AG10803 (cell line): ENCODE results near the gene WDR13.
"Not testable (repeated sequence)": the region's sequence is repeated elsewhere in the genome, so short reads cannot be mapped to it uniquely, and the experiment has no call there.

Source experiments
- DNase-seq: peaks from one replicate; pipeline ENCODE4 v3.0.0; 2010; ENCODE audit warnings: low read depth
- H3K4me3 ChIP-seq: 2 replicates; pipeline ENCODE4 v1.5.1; 2011; ENCODE audit warnings: mild to moderate bottlenecking, low read length, control low read depth
- TF ChIP-seq, protein P1 (sequence below): conservative IDR thresholded peaks from 2 replicates; pipeline ENCODE4 v1.5.1; 2011; ENCODE audit warnings: mild to moderate bottlenecking, low read length, control low read depth, inconsistent platforms

The WDR13 gene

DNA sequence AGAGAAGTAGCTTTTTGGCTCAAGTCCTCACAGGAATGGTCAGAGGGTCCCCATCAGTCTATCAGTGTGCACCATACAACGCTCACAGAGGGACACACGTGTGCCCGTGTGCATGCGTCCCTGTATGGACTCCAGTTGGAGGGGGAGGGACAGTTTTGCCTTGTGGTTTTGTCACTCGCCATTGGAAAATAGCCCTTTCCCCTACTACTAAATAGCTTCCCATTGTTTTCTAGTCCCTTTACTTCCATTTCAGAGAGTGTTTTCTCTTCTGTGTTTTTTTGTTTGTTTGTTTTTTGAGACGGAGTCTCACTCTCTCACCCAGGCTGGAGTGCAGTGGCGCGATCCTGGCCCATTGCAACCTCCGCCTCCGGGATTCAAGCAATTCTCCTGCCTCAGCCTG, 34.9 kb downstream of the WDR13 start:
- DNase-seq, result no peak
- H3K4me3 ChIP-seq, result no peak overlapping the region
- TF ChIP-seq, protein P1, sequence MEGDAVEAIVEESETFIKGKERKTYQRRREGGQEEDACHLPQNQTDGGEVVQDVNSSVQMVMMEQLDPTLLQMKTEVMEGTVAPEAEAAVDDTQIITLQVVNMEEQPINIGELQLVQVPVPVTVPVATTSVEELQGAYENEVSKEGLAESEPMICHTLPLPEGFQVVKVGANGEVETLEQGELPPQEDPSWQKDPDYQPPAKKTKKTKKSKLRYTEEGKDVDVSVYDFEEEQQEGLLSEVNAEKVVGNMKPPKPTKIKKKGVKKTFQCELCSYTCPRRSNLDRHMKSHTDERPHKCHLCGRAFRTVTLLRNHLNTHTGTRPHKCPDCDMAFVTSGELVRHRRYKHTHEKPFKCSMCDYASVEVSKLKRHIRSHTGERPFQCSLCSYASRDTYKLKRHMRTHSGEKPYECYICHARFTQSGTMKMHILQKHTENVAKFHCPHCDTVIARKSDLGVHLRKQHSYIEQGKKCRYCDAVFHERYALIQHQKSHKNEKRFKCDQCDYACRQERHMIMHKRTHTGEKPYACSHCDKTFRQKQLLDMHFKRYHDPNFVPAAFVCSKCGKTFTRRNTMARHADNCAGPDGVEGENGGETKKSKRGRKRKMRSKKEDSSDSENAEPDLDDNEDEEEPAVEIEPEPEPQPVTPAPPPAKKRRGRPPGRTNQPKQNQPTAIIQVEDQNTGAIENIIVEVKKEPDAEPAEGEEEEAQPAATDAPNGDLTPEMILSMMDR, result no peak

DNA sequence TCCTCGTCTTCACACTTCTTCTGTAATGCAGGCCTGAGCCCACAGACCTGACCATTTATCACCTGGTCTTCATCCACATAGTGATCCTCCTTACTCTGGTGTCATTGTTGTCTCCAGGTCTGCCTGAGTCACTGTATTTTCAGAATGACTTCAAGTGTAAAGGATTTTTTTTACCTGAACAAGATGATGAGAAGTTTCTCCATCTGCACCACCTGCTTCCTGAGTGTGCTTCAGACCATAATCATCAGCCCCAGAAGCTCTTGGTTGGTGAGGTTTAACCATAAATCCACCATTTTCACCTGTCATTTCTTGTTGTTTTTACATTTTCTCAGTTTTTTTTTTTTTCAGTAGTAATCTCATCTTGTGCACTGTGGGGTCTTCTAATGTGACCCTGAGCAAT, 39.0 kb downstream of the WDR13 start:
- DNase-seq, result no peak
- TF ChIP-seq, protein P1, result no peak
- H3K4me3 ChIP-seq, result no peak overlapping the region

DNA sequence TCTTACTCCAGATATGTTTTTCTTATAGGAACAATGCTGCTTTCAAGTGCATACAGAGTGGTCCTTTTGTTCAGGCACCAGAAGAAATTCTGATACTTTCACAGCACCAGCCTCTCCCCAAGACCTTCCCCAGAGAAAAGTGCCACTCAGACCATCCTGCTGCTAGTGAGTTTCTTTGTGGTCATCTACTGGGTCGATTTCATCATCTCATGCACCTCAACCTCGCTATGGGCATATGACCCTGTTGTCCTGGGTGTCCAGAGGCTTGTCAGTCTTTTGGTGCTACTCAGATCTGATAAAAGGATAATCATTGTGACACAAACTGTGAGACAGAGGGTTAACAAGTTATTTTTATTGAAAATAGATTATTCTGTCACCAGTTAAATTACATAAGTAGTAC, 39.5 kb downstream of the WDR13 start:
- H3K4me3 ChIP-seq, result no peak overlapping the region
- DNase-seq, result no peak
- TF ChIP-seq, protein P1, result no peak

DNA sequence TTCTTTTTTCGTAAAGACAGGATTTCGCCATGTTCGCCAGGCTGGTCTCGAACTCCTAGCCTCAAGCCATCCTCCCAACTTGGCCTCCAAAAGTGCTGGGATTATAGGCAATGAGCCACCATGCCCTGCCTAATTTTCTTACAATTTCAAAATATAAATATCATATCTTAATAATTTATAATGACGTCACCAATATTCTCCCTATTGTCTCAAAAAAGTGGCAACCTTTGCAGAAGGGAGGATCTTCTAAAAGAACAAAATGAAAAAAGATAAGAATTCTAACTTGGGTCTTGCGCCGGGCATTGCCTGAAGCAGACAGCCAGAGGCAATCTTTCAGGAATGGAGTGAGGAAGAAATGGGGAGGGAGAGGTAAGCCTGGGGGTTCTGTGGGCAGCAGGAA, 48.4 kb downstream of the WDR13 start:
- H3K4me3 ChIP-seq, result no peak overlapping the region
- TF ChIP-seq, protein P1, result no peak
- DNase-seq, result no peak

DNA sequence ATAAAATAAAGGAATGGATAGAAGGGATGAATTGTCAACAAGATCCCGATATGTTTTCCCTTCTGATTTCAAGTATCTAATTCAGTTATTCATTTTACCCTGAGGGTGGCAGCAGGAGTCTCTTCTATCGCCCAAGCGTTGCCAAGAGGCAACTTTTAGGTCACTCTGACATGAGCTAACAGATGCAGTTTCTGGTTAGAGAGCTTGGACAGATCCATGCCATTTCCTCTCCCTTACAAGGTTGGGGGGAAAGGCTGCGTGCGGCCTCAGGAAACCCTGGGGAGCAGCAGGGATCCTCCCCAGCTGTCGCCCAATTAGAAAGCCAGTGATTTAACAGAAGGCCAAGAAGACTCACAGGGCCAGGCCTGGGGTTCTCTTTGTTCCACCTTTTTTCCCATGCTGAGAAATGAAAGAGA, 51.1 kb downstream of the WDR13 start:
- DNase-seq, result peak; percentile 65
- H3K4me3 ChIP-seq, result no peak overlapping the region
- TF ChIP-seq, protein P1, result peak; percentile 48

DNA sequence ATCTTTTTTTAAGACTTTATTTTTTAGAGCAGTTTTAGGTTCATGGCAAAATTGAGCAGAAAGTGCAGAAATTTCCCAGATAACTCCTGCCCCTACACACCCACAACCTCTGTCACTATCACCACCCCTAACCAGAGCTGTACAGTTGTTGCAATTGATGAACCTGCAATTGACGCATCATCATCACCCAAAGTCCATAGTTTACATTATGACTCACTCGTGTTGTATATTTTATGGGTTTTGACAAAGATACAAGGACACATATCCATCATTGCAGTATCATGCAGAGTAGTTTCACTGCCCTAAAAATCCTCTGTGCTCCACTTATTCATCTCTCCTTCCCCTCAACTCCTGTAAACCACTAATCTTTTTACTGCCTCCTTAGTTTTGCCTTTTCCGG, 51.8 kb downstream of the WDR13 start:
- H3K4me3 ChIP-seq, result no peak overlapping the region
- DNase-seq, result no peak
- TF ChIP-seq, protein P1, result no peak

DNA sequence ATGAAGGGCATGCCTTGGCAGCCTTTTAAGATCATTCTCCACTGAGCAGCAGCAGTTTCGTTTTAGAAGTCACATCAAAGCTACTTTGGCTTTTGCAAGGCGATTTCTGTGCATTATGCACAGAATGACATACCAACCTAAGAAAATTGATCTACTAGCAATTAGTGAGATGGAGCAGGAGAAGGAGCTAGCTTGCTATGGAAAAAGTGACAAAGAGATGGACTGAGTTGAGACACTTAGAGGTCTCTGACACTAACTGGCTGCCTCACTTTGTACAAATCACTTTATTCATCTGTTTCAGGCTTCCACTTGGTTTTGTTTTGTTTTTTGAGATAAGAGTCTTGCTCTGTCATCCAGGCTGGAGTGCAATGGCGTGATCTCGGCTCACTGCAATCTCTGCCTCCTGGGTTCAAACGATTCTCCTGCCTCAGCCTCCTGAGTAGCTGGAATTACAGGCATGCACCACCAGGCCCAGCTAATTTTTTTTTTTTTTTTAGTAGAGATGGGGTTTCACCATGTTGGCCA, 54.8 kb downstream of the WDR13 start:
- not testable (repeated sequence) for H3K4me3 ChIP-seq, DNase-seq

DNA sequence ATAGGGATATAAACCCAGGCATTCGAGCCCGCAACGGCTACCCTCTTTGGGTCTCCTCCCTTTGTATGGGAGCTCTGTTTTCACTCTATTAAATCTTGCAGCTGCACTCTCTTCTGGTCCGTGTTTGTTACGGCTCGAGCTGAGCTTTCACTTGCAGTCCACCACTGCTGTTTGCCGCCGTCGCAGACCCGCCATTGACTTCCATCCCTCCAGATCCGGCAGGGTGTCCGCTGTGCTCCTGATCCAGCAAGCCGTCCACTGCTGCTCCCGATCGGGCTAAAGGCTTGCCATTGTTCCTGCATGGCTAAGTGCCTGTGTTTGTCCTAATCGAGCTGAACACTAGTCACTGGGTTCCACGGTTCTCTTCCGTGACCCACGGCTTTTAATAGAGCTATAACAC, 57.5 kb downstream of the WDR13 start:
- not testable (repeated sequence) for H3K4me3 ChIP-seq, DNase-seq
